Caco-2 (cell line): Measurements from ENCODE around the gene MAD1L1. TPM values are rescaled to one million over a fixed set of nuclear protein-coding genes. Genes with fewer than 3 reads are reported as not detected.
A peak's percentile ranks its signal among the peaks of the same experiment; 100 is the strongest.

Experiments used
- BruUV-seq: library from RNA; stranded (reverse); fragments of 400-500 nt; replicated peaks from 2 replicates; lab custom pipeline; 2021; lab: Mats Ljungman, UMichigan
- CTCF ChIA-PET: fragments of 300-600 bp; sonication (Branson Sonifier 250); formaldehyde crosslinking; loops from one replicate; lab custom pipeline; 2022; ENCODE audit warnings: antibody characterized with exemption; lab: Charles Lee
- POLR2A ChIA-PET: fragments of 300-600 bp; sonication (Branson Sonifier 250); formaldehyde crosslinking; loops from one replicate; lab custom pipeline; 2022; ENCODE audit warnings: antibody characterized with exemption; lab: Charles Lee
- DNase-seq, 2 experiments: peaks; one replicate each; pipeline versions ENCODE4 v3.0.0 to v3.0.0-alpha.2; 2020 to 2022
- H3K27me3 ChIP-seq: replicated peaks from 2 replicates; pipeline ENCODE4 v1.6.0; 2011; ENCODE audit warnings: low read length; ENCODE audit not compliant: control insufficient read depth, insufficient read depth
- H3K36me3 ChIP-seq: 2 replicates; pipeline ENCODE4 v1.5.1; 2011; ENCODE audit warnings: low read length; ENCODE audit not compliant: control insufficient read depth, insufficient read depth
- H3K4me1 ChIP-seq: fragments of 250-450 bp; sonication (Bioruptor Pico); 2 replicates; pipeline ENCODE4 v1.5.1; 2020; ENCODE audit warnings: mild to moderate bottlenecking
- H3K4me3 ChIP-seq: 2 replicates; pipeline ENCODE4 v1.5.1; 2011; ENCODE audit warnings: low read depth, mild to moderate bottlenecking, control low read depth, low read length
- H3K9me3 ChIP-seq: fragments of 250-450 bp; sonication (Bioruptor Pico); 2 replicates; pipeline ENCODE4 v1.5.1; 2020; ENCODE audit warnings: mild to moderate bottlenecking, moderate library complexity
- H3K27ac Mint-ChIP-seq: one replicate; pipeline ENCODE4 v1.8.0; 2022; ENCODE audit warnings: mixed read lengths; ENCODE audit not compliant: unreplicated experiment
- H3K27me3 Mint-ChIP-seq: one replicate; pipeline ENCODE4 v1.8.0; 2022; ENCODE audit warnings: mixed read lengths; ENCODE audit not compliant: insufficient read depth, unreplicated experiment
- H3K36me3 Mint-ChIP-seq: one replicate; pipeline ENCODE4 v1.8.0; 2022; ENCODE audit warnings: mild to moderate bottlenecking, mixed read lengths; ENCODE audit not compliant: insufficient read depth, unreplicated experiment
- H3K4me1 Mint-ChIP-seq: one replicate; pipeline ENCODE4 v1.8.0; 2022; ENCODE audit warnings: low read depth, mixed read lengths; ENCODE audit not compliant: unreplicated experiment
- H3K4me3 Mint-ChIP-seq: one replicate; pipeline ENCODE4 v1.8.0; 2022; ENCODE audit warnings: mild to moderate bottlenecking, moderate library complexity, mixed read lengths; ENCODE audit not compliant: unreplicated experiment
- H3K9me3 Mint-ChIP-seq: one replicate; pipeline ENCODE4 v1.8.0; 2022; ENCODE audit warnings: mixed read lengths; ENCODE audit not compliant: unreplicated experiment
- intact Hi-C: fragments of 100-400 bp; cut with micrococcal nuclease; formaldehyde crosslinking; loops from one replicate; pipeline ENCODE4 v1.10.0; 2022; ENCODE audit not compliant: unreplicated experiment
- total RNA-seq: library from RNA; stranded (reverse); gene quantifications from 2 replicates; pipeline ENCODE4 v1.2.3, GENCODE V29; 2022
- TF ChIP-seq, protein P1 (sequence below), 2 experiments: fragments of 200-600 bp in 1 of 2; IDR thresholded peaks; 1 replicate in 1 of 2; 2 replicates in 1 of 2; pipeline versions ENCODE4 v1.5.1 to v1.8.0; 2011 to 2022; ENCODE audit warnings: antibody characterized with exemption in 1 of 2, control low read depth in 1 of 2, inconsistent platforms in 1 of 2, low read depth in 1 of 2, low read length in 1 of 2, mild to moderate bottlenecking in 1 of 2, moderate library complexity in 1 of 2; ENCODE audit not compliant: insufficient read depth in 1 of 2, severe bottlenecking in 1 of 2, unreplicated experiment in 1 of 2

The MAD1L1 gene
- total RNA-seq, 1 experiment from 2014 or later, result 58.6 TPM

DNA sequence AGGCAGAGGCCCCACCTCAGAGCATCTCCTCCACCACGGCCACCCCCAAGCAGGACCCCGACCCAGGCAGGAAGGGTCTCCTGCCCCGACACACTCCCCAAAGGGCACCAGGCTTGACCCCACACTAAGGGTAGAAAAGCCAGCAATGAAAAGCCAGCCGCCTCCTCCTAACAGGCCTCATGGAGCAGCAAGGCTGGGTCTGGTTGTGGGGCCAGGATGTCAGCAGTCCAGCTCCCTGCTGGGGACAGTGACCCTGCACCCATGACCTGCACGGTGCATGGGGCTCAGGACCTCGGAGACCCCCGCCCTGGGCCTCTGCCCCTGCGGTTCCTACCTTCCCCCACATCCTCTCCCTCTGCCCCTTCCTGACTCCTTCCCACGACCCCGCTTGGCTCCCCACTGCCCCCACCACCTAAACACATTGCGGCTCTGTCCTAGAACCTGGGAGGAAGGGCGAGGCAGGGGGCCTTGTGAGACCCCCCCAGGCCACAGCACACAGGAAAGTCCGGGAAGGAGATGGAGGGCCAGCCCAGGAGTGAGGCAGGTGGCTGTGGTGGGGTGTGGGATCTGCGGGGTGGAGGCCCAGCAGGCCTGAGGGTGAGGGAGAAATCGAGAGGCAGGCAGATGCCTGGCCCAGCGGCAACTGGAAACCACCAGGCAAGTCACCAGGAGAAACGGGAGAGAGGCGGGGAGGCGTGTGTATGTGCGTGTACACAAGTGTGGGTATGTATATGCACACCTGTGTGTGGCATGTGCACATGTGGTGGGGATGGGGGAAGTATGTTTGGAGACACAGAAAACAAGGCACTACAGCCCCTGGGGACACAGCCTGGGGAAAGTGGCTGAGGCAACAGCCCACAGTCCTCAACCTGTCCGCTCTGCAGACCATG is 229.9 kb downstream of the MAD1L1 start:
- Mint-ChIP-seq H3K4me1 (no peaks in the 10 kb centered on the region), H3K36me3 (peaks cover 41% of the 10 kb centered on the region), H3K27ac (no peak overlapping the region), H3K27me3 (no peaks in the 10 kb centered on the region), H3K9me3 (no peaks in the 10 kb centered on the region), H3K4me3 (no peak overlapping the region)
- DNase-seq, result peak in 1 of 2 experiments; percentile 28
- Histone ChIP-seq H3K9me3 (no peaks in the 10 kb centered on the region), H3K4me1 (no peaks in the 10 kb centered on the region), H3K36me3 (no peaks in the 10 kb centered on the region), H3K27me3 (no peaks in the 10 kb centered on the region), H3K4me3 (no peak overlapping the region)
- CTCF ChIA-PET, result no interaction called here
- intact Hi-C loops, result no loop called here
- no TSS peak for BruUV-seq
- TF ChIP-seq, protein P1, sequence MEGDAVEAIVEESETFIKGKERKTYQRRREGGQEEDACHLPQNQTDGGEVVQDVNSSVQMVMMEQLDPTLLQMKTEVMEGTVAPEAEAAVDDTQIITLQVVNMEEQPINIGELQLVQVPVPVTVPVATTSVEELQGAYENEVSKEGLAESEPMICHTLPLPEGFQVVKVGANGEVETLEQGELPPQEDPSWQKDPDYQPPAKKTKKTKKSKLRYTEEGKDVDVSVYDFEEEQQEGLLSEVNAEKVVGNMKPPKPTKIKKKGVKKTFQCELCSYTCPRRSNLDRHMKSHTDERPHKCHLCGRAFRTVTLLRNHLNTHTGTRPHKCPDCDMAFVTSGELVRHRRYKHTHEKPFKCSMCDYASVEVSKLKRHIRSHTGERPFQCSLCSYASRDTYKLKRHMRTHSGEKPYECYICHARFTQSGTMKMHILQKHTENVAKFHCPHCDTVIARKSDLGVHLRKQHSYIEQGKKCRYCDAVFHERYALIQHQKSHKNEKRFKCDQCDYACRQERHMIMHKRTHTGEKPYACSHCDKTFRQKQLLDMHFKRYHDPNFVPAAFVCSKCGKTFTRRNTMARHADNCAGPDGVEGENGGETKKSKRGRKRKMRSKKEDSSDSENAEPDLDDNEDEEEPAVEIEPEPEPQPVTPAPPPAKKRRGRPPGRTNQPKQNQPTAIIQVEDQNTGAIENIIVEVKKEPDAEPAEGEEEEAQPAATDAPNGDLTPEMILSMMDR (IDR thresholded peaks at IDR 0.05; ENCODE audit: insufficient read depth in 1 of 2, low read depth in 1 of 2, low read length in 1 of 2, severe bottlenecking in 1 of 2, unreplicated experiment in 1 of 2), result no peak
- POLR2A ChIA-PET, result no interaction called here

DNA sequence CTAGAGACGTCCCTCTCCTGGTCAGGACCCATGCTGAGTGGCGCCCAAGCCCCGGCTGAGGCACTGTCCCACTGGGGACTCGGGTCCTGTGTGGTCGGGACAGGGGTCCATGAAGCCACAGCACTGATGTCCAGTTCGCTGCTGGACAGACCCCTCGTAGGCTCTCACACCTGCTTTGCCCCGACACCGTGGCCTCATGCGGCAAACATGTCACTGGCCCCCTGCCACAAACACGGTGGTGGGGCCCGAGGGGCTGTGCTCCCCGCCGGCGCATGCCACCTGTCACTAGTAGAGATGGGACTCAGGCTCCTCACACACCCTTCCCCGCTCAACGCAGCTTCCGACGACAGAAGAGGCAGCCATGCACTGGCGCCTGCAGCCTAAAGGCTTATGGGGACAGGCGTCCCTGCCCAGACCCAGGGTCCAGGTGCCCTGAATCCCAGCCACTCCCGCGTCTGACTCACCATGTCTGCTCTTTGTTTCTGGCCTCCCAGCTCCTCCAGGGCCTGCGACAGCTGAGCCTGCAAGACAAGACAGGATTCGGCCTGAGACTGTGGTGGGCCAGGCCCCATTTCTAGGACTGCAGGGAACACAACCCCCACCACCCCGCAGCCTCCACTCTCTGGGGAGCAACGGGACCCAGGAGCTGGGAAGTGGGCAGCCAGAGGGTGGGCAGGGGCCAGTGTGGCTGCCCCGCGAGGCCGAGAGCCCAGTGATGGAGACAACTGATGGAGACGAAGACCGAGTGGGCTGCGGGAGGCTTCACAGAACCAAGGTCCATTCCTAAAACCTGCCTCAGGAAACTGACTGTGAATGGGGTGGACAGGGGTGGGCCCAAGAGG is 230.9 kb downstream of the MAD1L1 start:
- ChIA-PET CTCF (no interaction called here), POLR2A (no interaction called here)
- H3K27me3 Mint-ChIP-seq, result no peaks in the 10 kb centered on the region
- Histone ChIP-seq H3K9me3 (no peaks in the 10 kb centered on the region), H3K4me3 (no peak overlapping the region), H3K27me3 (no peaks in the 10 kb centered on the region), H3K36me3 (no peaks in the 10 kb centered on the region), H3K4me1 (no peaks in the 10 kb centered on the region)
- TF ChIP-seq, protein P1 (IDR thresholded peaks at IDR 0.05; ENCODE audit: insufficient read depth in 1 of 2, low read depth in 1 of 2, low read length in 1 of 2, severe bottlenecking in 1 of 2, unreplicated experiment in 1 of 2), result no peak
- intact Hi-C loops, result no loop called here
- no peaks in the 10 kb centered on the region for H3K9me3 Mint-ChIP-seq
- BruUV-seq, result no TSS peak
- H3K4me1 Mint-ChIP-seq, result no peaks in the 10 kb centered on the region
- H3K36me3 Mint-ChIP-seq, result peaks cover 41% of the 10 kb centered on the region
- DNase-seq, result peak in 1 of 2 experiments; percentile 28
- H3K4me3 Mint-ChIP-seq, result no peak overlapping the region
- H3K27ac Mint-ChIP-seq, result no peak overlapping the region

DNA sequence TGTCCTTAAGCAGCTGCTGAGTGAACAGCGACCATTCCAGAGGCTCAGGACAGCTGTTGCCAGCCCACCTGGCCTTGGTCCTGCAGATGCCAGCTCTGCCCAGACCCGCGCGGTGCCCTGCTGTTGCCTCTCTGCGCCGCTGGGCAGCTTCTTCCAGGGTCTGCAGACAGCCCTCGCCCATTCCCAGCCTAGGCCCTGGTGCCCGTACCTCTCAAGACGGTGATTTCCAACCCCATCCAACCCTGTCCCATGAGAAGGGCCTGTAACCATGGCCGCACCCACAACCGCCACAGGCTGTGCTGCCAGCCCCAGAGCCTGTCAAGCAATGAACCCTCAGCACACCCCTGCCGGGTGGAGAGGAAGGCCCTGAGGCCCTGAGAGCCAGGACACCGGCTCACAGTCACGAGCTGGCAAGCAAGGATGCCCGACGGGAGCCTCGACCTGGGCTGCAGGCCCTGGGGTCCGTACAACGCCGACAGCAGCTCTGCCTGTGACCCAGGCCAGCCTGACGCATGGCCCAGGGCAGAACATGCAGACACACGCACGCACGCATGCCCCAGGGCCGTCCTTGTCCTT is 231.9 kb downstream of the MAD1L1 start:
- no peak overlapping the region for H3K27ac Mint-ChIP-seq

More for the DNA sequence above, 231.9 kb downstream of the MAD1L1 start:
- Mint-ChIP-seq H3K4me3 (no peak overlapping the region), H3K9me3 (no peaks in the 10 kb centered on the region), H3K36me3 (peaks cover 34% of the 10 kb centered on the region), H3K27me3 (no peaks in the 10 kb centered on the region), H3K4me1 (no peaks in the 10 kb centered on the region)
- CTCF ChIA-PET, result no interaction called here
- POLR2A ChIA-PET, result no interaction called here
- intact Hi-C loops, result no loop called here
- no TSS peak for BruUV-seq
- DNase-seq, result no peak
- Histone ChIP-seq H3K4me1 (no peaks in the 10 kb centered on the region), H3K36me3 (no peaks in the 10 kb centered on the region), H3K4me3 (no peak overlapping the region), H3K27me3 (no peaks in the 10 kb centered on the region), H3K9me3 (no peaks in the 10 kb centered on the region)
- TF ChIP-seq, protein P1 (IDR thresholded peaks at IDR 0.05; ENCODE audit: insufficient read depth in 1 of 2, low read depth in 1 of 2, low read length in 1 of 2, severe bottlenecking in 1 of 2, unreplicated experiment in 1 of 2), result no peak
